HepG2 (cell line): ENCODE measurements around the gene LST1. TPM values are rescaled to one million over a fixed set of nuclear protein-coding genes. Genes with fewer than 3 reads are reported as not detected.

ENCODE experiments used
- BRCA1 ChIP-seq: sonication (generic); formaldehyde crosslinking; IDR thresholded peaks from 2 replicates; pipeline ENCODE4 v1.4.0; 2020; ENCODE audit warnings: missing genetic modification reagents
- DNMT1 ChIP-seq: sonication (generic); formaldehyde crosslinking; IDR thresholded peaks from 2 replicates; pipeline ENCODE4 v1.5.1; 2020; ENCODE audit warnings: mild to moderate bottlenecking, missing genetic modification reagents
- DZIP1 ChIP-seq: sonication (generic); formaldehyde crosslinking; IDR thresholded peaks from 2 replicates; pipeline ENCODE4 v1.5.0; 2020; ENCODE audit warnings: mild to moderate bottlenecking, missing genetic modification reagents
- ELF3 ChIP-seq: IDR thresholded peaks from 2 replicates; pipeline ENCODE4 v1.6.1; 2016; ENCODE audit warnings: missing genetic modification reagents, missing compliant biosample characterization
- ETV5 ChIP-seq: IDR thresholded peaks from 2 replicates; pipeline ENCODE4 v1.6.1; 2018; ENCODE audit warnings: missing biosample characterization, missing genetic modification reagents, inconsistent platforms, borderline replicate concordance
- GTF3A ChIP-seq: sonication (generic); formaldehyde crosslinking; conservative IDR thresholded peaks from 2 replicates; pipeline ENCODE4 v1.4.0; 2020; ENCODE audit warnings: mild to moderate bottlenecking, missing genetic modification reagents
- HNRNPUL1 ChIP-seq: fragments of 200-400 bp; formaldehyde crosslinking; IDR thresholded peaks from 2 replicates; pipeline ENCODE4 v1.6.1; 2017; ENCODE audit warnings: low read depth, mild to moderate bottlenecking, low read length, moderate library complexity
- MTA1 ChIP-seq: sonication (generic); formaldehyde crosslinking; IDR thresholded peaks from 2 replicates; pipeline ENCODE4 v1.4.0; 2020; ENCODE audit warnings: missing genetic modification reagents, mild to moderate bottlenecking, borderline replicate concordance
- MYC ChIP-seq: sonication (generic); formaldehyde crosslinking; IDR thresholded peaks from 2 replicates; pipeline ENCODE4 v1.9.0; 2021; ENCODE audit warnings: missing genetic modification reagents, borderline replicate concordance
- NFYC ChIP-seq: IDR thresholded peaks from 2 replicates; pipeline ENCODE4 v1.6.1; 2016; ENCODE audit warnings: missing genetic modification reagents, missing compliant biosample characterization
- USF2 ChIP-seq, 2 experiments: sonication (generic) in 1 of 2; formaldehyde crosslinking in 1 of 2; IDR thresholded peaks; 2 replicates each; pipeline versions ENCODE4 v1.5.1 to v1.6.1; 2011 to 2020; ENCODE audit warnings: borderline replicate concordance in 1 of 2, low read depth in 1 of 2, low read length in 1 of 2, mild to moderate bottlenecking in 1 of 2, missing genetic modification reagents in 1 of 2, moderate library complexity in 1 of 2
- ZNF274 ChIP-seq: sonication (generic); formaldehyde crosslinking; IDR thresholded peaks from 2 replicates; pipeline ENCODE4 v1.5.1; 2020; ENCODE audit warnings: mild to moderate bottlenecking, missing genetic modification reagents
- ZNF513 ChIP-seq: sonication (generic); formaldehyde crosslinking; conservative IDR thresholded peaks from 2 replicates; pipeline ENCODE4 v1.5.0; 2020; ENCODE audit warnings: missing genetic modification reagents
- ZNF841 ChIP-seq: sonication (generic); formaldehyde crosslinking; IDR thresholded peaks from 2 replicates; pipeline ENCODE4 v1.8.1; 2023; ENCODE audit warnings: missing genetic modification reagents, borderline replicate concordance
- polyA plus RNA-seq, 8 experiments: library from polyadenylated mRNA; depleted of rRNA in 3 of 8; stranded (reverse) in 7 of 8; unstranded in 1 of 8; fragments of >200 nt; fragmentation: Illumina TruSeq in 4 of 8; extraction: Trizol in 4 of 8; gene quantifications; 2 replicates each; pipeline versions ENCODE4 v1.2.1 to v1.2.3, GENCODE V29; 2011 to 2016; ENCODE audit warnings: low read depth in 4 of 8, missing spikeins in 1 of 8, mixed read lengths in 1 of 8; ENCODE audit not compliant: insufficient read depth in 1 of 8
- total RNA-seq, 5 experiments: library from RNA; depleted of rRNA; stranded (reverse); fragments of >200 nt; fragmentation: Illumina TruSeq; extraction: Trizol; gene quantifications; 2 replicates each; pipeline ENCODE4 v1.2.3, GENCODE V29; 2016; ENCODE audit warnings: low read depth in 1 of 5
- TF ChIP-seq, protein P1 (sequence below): sonication (generic); formaldehyde crosslinking; IDR thresholded peaks from 2 replicates; pipeline ENCODE4 v1.4.0; 2020; ENCODE audit warnings: missing genetic modification reagents, borderline replicate concordance
- TF ChIP-seq, protein P2 (sequence below): sonication (generic); formaldehyde crosslinking; IDR thresholded peaks from 2 replicates; pipeline ENCODE4 v1.8.0; 2022; ENCODE audit warnings: missing genetic modification reagents, mild to moderate bottlenecking, borderline replicate concordance

LST1 gene
- total and polyA plus RNA-seq, 2 of the 13 experiments (the other 11 are each of a cell fraction or from before 2014, with no cell fraction given) = not detected

- TF ChIP-seq, protein P1, sequence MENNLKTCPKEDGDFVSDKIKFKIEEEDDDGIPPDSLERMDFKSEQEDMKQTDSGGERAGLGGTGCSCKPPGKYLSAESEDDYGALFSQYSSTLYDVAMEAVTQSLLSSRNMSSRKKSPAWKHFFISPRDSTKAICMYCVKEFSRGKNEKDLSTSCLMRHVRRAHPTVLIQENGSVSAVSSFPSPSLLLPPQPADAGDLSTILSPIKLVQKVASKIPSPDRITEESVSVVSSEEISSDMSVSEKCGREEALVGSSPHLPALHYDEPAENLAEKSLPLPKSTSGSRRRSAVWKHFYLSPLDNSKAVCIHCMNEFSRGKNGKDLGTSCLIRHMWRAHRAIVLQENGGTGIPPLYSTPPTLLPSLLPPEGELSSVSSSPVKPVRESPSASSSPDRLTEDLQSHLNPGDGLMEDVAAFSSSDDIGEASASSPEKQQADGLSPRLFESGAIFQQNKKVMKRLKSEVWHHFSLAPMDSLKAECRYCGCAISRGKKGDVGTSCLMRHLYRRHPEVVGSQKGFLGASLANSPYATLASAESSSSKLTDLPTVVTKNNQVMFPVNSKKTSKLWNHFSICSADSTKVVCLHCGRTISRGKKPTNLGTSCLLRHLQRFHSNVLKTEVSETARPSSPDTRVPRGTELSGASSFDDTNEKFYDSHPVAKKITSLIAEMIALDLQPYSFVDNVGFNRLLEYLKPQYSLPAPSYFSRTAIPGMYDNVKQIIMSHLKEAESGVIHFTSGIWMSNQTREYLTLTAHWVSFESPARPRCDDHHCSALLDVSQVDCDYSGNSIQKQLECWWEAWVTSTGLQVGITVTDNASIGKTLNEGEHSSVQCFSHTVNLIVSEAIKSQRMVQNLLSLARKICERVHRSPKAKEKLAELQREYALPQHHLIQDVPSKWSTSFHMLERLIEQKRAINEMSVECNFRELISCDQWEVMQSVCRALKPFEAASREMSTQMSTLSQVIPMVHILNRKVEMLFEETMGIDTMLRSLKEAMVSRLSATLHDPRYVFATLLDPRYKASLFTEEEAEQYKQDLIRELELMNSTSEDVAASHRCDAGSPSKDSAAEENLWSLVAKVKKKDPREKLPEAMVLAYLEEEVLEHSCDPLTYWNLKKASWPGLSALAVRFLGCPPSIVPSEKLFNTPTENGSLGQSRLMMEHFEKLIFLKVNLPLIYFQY (CRISPR knock-in tag) = no peak; the same call in 1 of the 2 replicates
- no peak for TF ChIP-seq DZIP1 (CRISPR knock-in tag)
- TF ChIP-seq, protein P2, sequence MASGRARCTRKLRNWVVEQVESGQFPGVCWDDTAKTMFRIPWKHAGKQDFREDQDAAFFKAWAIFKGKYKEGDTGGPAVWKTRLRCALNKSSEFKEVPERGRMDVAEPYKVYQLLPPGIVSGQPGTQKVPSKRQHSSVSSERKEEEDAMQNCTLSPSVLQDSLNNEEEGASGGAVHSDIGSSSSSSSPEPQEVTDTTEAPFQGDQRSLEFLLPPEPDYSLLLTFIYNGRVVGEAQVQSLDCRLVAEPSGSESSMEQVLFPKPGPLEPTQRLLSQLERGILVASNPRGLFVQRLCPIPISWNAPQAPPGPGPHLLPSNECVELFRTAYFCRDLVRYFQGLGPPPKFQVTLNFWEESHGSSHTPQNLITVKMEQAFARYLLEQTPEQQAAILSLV (CRISPR knock-in tag) = peak; percentile 83; the same call in 1 of the 2 replicates
- TF ChIP-seq GTF3A (CRISPR knock-in tag) = peak; percentile 67; the same call in 1 of the 2 replicates
- TF ChIP-seq ZNF513 (CRISPR knock-in tag) = no peak
- no peak for TF ChIP-seq ETV5 (CRISPR knock-in tag)
- no peak for TF ChIP-seq ELF3 (CRISPR knock-in tag)
- TF ChIP-seq USF2 (IDR thresholded peaks at IDR 0.05; ENCODE audit: low read depth, low read length) = no peak
- TF ChIP-seq USF2 (CRISPR knock-in tag; IDR thresholded peaks at IDR 0.05; ENCODE audit: borderline replicate concordance) = no peak; the same call in 1 of the 2 replicates
- TF ChIP-seq BRCA1 (CRISPR knock-in tag) = 0 out of 2 replicates have a peak, but pooled peaks have one; percentile 67
- TF ChIP-seq DNMT1 (CRISPR knock-in tag) = no peak; the same call in 1 of the 2 replicates
- peak; percentile 79 for TF ChIP-seq NFYC (CRISPR knock-in tag)
- TF ChIP-seq ZNF841 = peak; percentile 89; the same call in 1 of the 2 replicates
- TF ChIP-seq ZNF274 (CRISPR knock-in tag) = no peak
- TF ChIP-seq MTA1 (CRISPR knock-in tag) = peak; percentile 69; the same call in 1 of the 2 replicates
- peak; percentile 54; the same call in 1 of the 2 replicates for TF ChIP-seq MYC (CRISPR knock-in tag)
- no peak for TF ChIP-seq HNRNPUL1
Measured at GRCh38 chr6:31619805-31620585, 33.9 kb downstream of the LST1 start (continued).
